GM19238 (cell line): ENCODE data around the gene HMG20B.
A peak's percentile ranks its signal among the peaks of the same experiment; 100 is the strongest.

ENCODE experiments used
- DNase-seq: peaks from one replicate; pipeline ENCODE4 v3.0.0; 2011; ENCODE audit warnings: low spot score; ENCODE audit not compliant: insufficient read length

The HMG20B gene

GRCh38 chr19:3537101-3537437 lies 35.7 kb upstream of the HMG20B start:
- DNase-seq, result no peak

- DNase-seq, result no peak
Observed at GRCh38 chr19:3537438-3538240, 35.1 kb upstream of the HMG20B start.

GRCh38 chr19:3538258-3538929 lies 34.4 kb upstream of the HMG20B start:
- no peak for DNase-seq

GRCh38 chr19:3538965-3539755 lies 33.6 kb upstream of the HMG20B start, which contains the start of gene TEKTIP1:
TEKTIP1 (plus strand) TSS chr19:3539174; CDS start chr19:3539178, 4 bp downstream.
- no peak for DNase-seq

GRCh38 chr19:3539756-3540118 lies 33.0 kb upstream of the HMG20B start:
- no peak for DNase-seq

- DNase-seq, result no peak
Observed at GRCh38 chr19:3543150-3544057, 29.3 kb upstream of the HMG20B start.

- no peak for DNase-seq
Observed at GRCh38 chr19:3544058-3544376, 28.7 kb upstream of the HMG20B start.

- DNase-seq, result peak; percentile 87
Observed at GRCh38 chr19:3544742-3545668, 27.7 kb upstream of the HMG20B start.

GRCh38 chr19:3545669-3546034 lies 27.1 kb upstream of the HMG20B start:
- no peak for DNase-seq

GRCh38 chr19:3546119-3546518 lies 26.6 kb upstream of the HMG20B start:
- DNase-seq, result no peak

GRCh38 chr19:3547301-3547731 lies 25.4 kb upstream of the HMG20B start:
- no peak for DNase-seq

GRCh38 chr19:3547767-3548282 lies 24.9 kb upstream of the HMG20B start:
- DNase-seq, result no peak

- no peak for DNase-seq
Observed at GRCh38 chr19:3548606-3549005, 24.1 kb upstream of the HMG20B start.

GRCh38 chr19:3549816-3550215 lies 22.9 kb upstream of the HMG20B start:
- no peak for DNase-seq

- DNase-seq, result no peak
Observed at GRCh38 chr19:3550947-3551791, 21.6 kb upstream of the HMG20B start.

GRCh38 chr19:3551792-3552095 lies 21.0 kb upstream of the HMG20B start:
- no peak for DNase-seq

GRCh38 chr19:3554254-3555083 lies 18.3 kb upstream of the HMG20B start:
- DNase-seq, result no peak

- no peak for DNase-seq
Observed at GRCh38 chr19:3555653-3556422, 16.9 kb upstream of the HMG20B start.
